DMS53 (cell line): ENCODE measurements around the gene MSMP.

Experiments used
- DNase-seq: peaks from one replicate; lab custom pipeline; 2025; lab: John Stamatoyannopoulos, UW

The MSMP gene

DNA sequence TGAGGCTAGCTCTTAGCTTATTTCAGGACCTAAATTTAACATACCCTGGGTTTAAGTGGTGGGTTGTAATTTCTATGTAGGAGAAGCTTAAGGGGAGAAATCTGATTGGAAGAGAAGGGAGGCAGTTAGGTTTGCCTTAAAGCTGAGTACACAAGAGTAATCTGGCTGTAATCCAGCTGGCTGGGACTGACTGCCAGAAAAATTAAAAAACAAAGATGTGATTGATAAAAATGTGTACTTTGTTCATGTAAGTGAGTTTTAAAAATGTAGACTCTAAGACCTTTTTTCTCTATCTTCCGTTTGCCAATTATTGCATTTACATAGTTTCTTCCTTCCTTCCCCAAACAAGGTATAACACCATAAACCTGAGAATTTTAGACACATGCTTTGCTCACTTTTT is 17.5 kb upstream of the MSMP start:
- DNase-seq: peak; percentile 52

DNA sequence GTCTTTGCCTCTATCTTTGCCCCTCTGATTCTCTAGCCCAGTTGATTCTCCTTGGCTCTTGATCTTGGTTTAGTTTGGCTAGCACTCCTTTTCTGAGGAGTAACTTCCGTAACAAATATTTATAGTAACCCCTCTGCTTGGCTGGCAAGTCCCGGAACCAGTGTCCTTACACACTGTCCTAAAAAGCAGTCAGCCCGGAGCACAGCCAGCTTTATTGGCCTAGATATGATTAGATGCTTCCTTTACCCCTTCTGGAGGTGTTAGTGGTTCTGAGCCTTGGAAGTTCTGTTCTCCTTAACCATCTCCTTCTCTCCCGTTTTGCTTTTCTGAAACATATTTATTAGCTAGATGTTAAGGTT is 17.0 kb upstream of the MSMP start:
- DNase-seq: peak; percentile 12

DNA sequence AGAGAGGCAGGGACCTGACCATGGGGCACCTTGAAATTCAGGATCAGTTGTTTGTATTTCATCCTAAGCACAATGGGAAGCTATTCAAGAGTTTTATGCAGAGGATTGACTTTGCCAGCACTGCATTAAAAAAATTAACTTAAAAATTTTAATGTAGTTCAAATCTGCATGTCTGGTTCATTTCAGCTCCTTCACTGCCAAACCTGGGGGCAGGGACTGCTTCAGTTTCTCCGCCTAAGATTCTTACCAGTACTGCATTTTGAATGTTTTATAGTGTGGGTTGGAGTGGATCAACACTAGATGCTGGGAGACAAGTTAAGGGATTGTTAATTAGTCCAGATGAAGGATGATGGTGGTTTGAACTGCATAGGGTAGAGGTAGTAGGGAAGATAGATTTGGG is 15.7 kb upstream of the MSMP start:
- DNase-seq: no peak

DNA sequence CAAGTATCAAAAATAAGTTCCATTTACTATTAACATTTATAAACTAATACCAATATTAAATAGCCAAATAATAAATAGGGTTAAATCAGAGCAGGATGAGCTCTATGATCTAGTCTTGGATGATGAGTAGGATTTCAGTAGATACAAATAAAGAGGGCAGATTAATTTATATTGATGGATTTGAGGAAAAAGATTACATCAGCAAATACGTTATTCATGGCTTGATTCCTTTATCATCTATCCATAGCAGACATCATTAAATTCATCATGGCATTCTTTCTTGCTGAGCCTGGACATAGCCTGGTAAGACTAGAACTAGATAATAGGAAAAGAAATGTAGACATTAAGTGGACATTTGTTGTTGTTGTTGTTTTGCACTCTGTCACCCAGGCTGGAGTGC is 13.4 kb upstream of the MSMP start:
- DNase-seq: no peak

DNA sequence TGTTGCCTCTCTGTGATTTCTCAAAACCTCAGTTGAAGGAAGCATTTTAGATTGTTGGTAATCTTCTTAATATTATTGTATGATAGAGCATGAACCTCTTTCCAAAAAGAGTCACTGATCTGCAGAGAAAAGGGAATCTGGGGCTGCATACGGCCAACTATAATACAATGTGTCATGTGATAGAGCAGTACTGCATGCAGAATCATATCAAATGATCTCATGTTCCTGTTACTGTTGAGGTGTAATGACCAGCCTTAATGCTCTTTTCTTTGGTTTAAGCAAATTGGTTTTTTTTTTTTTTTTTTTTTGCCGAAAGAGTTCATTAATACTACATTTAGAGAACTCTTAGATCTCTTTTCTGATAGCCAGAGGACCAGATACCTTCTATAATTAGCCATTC is 12.9 kb upstream of the MSMP start:
- DNase-seq: no peak

DNA sequence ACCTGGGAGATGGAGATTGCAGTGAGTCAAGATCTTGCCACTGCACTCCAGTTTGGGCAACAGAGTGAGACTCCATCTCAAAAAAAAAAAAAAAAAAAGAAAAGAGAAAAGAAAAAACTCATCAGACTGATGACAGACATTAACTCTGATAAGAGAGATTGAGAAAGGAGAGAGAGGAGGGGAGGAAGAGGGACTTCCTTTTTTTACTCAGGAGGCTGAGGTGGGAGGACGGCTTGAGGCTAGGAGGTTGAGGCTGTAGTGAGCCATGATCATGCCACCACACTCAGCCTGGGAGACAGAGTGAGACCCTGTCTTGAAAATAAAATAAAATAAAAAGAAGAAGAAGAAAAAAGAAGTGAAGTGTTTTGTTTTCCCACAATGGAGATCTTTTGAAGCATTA is 9.7 kb upstream of the MSMP start:
- no peak for DNase-seq

DNA sequence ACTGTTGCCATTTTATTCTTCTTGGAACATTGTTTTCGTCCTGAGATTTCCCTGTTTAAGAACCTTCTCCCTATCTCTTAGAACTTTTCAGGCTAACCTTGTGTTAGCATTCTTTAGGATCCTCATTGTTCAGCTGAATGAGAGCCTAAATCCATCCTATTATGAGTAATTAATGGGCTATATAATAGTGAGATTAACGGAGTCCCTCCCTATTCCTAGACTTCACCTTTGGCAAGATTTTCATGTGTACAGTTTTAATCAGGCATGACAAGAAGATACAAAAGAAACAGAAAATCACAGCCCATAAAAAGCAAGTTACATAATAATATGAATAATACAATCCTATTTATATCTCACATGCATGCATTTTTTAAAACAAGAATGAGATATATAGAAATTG is 9.1 kb upstream of the MSMP start:
- no peak for DNase-seq

DNA sequence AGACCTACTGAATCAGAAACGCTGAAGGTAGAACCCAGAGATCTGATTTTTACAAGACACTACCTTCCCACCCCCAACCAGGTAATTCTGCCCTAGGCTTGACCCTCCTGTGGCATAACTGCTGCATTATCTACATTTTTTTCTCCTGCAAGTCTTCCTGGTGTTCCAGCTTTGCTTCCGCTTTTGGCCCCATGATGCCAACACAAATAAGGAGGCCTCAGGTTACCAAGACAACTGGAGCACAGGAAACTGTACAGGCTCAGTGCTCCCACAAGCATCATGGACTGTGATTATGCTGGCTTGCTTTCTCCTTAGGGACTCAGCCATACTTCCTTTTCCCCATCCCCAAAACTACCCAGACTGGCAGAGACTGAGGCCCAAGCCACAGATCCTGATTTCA is 6.6 kb upstream of the MSMP start:
- DNase-seq: peak; percentile 90

DNA sequence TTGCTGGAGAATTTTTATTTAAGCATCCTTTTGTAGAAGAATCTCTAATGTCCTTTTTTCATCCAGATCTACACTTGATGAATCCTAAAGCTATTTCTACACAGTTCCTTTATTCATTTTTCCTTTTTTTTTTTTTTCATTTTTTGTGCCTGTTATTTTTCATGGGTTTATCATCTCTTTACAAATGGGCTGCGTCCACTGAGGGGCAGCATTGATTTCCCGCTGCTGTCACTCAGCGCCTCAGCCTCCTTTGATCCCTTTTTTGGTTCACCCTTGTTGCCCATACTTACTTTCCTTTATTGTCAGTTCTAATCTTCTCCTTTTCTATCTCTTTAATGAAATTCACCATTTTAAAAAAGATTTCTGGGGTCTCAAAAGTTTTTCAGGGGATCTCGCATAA is 5.7 kb upstream of the MSMP start:
- no peak for DNase-seq

DNA sequence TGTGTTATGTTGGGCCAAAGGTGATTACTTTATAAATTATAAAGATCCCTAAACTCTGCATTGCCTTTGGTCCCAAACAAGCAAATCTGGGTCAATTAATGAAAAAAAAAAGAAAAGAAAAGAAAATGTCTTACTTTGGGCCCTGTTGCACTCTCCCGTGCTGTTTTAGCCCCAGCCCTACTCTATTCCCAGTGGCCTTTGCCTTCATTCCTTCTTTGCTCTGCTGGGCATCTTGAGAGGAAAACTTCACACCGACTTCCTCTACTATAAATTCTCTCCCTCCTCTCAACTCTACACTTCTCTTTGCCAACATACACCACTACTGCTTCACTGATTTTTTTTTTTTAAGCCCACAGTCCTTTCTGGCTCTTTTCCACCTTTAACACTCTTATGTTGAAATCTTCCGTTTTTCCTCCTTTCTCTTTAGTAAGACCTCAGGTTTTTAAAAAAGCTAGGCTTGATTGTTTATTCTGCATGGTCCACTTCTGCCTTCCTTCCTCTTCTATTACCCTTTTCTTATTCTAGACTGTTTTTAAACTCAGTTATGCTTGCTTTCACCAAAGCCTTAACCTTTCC is 4.5 kb upstream of the MSMP start:
- DNase-seq: no peak

DNA sequence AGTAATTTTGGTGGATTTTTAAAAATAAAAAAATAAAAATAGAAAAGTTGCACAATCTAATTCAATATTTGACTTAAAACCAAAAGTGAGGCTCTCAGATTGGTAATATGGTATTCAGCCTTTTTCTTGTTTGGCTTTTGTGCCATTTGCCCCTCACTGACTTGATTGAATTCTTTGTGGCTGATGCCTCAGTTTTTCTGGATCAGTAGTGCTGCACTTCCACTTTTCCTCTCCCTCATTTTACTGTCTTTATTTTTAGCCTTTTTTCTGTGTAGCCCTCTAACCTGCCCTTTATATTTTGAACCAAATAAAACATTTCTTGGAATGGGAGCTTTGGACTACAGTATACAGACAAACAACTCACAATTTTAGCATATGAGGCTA is 3.8 kb upstream of the MSMP start:
- no peak for DNase-seq

DNA sequence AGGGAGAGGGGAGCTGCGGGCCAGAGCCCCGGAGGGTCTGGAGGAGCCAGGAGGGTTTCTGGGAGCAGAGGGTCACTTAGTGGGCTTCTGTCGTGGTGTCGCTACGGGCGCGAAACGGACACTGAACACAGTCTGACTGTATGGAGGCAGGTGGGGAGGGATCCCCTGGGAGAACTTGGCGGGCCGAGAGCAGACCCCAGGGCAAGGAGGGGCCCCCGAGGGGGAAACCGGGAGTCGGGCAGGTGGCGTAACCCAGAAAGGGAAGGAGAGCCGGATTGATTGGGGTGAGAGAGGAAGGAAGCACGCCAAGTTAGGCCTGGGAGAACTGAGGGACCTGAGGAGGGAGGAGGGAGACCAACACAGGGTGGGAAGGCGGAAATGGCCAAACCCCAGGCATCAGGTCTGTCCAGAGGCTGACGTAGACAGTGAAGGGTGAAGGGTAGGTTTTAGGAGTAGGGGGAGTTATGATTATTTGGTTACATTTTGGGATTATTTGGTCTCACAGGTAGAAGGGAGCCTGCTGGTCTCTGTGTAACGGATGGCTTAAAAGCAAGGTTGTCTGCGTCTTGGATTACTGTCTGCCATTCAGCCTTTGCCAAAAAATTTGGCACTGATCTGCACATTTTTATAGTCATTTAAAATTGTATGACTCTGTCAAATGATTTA is 3.3 kb upstream of the MSMP start:
- peak; percentile 78 for DNase-seq

DNA sequence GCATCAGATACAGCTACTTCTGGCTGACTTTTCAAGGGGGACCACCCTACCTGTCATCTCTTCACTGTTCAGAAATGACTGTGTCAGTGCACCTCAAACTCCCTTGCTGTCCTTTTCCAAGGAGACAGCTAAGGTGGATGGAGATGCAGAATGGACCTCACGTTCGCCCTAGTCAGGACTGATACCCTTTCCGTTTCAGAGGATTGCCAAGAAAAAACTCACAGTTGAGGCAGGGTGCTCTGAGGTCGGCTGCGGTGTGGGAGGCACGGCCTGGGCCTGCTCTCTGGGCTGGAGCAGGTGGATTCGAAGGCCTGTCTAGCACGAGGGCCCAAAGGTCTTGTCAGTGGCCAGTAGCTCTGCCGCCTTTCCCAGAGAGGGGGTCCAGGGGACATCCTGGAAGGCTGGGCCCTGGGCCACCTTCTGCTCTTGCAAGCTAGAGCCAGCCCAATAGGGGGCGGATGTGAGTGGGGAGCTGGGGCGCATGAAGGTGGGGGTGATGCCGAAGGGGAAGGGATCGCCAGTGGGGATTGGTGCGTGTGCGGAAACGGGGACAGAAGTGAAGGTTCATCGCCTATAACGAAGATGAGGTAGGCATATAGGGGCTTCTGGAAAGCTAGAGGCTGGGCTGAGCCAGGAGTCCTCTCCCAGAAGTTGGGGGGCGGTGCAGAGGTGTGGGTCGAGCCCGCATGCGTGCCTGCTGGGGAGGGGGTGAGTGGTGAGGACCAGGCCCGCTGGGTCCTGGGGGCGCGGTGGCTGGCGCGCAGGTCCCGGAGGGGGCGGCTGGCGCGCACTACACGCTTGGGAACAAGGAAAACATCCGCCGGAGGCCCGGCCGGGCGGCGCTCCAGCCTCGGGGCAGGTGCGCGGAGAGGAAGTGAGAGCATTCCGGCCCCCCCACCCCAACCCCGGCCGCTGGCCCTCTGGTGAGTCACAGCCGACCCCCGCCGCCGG is 2.5 kb upstream of the MSMP start:
- DNase-seq: peak; percentile 85

DNA sequence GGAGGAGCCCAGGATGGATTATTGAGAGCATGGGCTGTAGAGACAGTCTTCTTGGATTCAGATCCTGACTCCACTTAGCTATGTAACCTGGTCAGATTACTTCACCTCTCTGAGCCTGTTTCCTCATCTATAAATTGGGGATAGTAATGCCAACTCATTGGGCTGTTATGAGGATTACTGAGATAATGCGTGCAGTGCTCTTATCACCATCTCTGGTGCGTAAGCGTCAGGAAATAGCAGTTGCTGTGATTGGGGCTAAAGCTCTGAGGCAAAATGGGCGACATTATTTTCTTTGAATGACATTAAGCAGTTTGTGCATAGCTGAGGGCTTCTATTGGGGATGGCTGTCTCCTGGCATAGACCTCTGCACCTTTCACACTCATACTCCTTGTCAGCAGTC is 995 bp upstream of the MSMP start:
- no peak for DNase-seq

DNA sequence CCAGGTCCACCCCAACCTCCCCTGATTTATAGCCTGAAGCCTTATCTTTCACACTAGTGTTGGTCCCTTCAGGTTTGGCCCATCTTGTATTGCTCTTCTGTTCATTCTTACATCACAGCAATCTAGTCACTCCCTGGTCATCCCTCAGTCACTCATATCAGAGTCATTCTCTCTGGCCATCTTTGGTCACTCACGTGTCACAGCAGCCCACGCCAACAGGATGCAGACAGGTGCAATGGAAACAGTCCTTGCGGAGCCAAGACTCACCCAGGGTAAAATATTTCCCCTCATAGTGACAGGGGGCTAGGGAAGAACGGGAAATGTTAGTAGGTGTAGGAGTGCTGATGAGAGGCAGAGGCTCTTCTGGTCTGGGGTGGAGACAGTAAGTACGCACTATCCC is 610 bp downstream of the MSMP start:
- no peak for DNase-seq

DNA sequence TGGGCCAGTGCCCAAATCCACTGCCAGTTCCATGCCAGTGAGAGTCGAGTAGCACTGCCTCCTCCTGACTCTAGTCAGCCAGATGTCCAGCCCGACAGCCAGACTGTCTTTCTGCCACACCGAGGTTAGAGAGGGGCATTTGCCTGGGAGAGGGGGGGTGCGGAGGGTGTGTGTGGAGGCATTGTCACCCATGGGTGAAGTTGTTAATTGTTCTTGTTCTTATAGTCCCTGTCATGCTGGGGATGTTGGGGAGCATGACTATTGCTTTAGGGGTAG is 3.9 kb downstream of the MSMP start:
- DNase-seq: no peak

DNA sequence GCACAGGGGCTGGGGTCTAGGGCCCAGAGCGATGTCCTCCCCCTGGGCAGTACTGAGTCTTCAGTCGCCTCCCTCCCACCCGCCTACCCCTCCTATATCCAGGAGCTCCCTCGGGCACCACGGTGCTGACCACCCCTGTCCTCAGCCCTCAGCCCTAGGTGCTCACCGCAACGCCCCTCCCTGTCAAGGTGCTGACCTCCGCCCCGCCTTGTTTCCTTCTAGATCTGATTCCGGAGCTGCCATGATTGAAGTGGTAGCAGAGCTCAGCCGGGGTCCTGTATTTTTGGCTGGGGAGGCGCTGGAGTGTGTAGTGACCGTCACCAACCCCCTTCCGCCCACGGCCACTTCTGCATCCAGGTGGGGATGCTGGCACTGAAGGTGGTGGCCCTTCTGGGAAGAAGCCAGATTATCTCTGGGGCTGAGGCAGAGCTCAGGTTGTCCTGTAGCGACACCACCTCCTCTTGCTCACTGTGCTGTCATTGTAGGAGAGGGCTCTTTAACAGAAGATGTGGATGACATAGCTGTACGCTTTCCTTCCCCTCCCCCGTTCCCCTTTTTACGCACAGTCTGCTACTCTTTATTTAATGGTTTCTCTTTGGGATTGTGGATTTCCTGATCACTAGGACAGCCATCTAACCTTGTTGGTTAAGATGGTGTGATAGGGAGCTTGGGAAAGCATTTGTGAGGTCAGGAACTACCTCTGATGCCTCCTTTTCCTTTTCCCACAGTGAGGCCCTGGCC is 4.4 kb downstream of the MSMP start:
- DNase-seq: peak; percentile 53

DNA sequence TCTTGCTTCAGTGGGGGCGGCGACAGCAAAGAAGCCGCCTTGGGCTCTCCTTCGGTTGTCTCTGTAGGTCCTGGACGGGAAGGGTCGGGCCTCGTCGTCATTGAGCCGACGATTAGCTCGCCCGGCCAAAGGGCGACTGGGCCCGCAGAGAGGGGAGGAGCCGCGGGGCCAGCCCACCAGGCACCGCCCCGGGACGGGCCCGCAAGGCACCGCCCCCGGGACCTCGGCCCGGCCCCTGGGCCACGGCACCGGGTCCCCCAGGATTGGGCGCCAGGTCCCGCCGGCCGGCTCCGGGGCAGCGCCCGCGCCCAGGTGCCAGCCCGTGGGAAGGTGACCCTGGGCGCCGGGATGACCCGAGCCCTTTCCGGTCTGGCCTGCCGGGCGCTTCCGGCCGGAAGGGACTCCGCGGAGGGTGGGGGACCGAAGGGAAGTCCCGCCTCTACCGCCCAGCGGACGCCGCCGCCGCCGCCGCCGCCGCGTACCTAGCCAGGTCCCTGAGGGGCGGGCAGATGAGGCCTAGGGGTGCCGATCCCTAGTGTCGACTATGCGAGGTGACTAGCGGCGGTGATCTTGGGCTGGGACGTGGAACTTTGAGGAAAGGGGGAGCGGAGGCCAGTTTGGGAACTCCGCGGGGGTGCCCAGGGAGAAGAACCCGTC is 5.1 kb downstream of the MSMP start, which contains the start of the genes GBA2 and RGP1:
TSS of gene GBA2 (minus strand) at position 371 of the 657 bp plus-strand sequence. CDS start 524 bp downstream, outside the sequence.
TSS of gene RGP1 (plus strand) at position 430 of the 657 bp plus-strand sequence. CDS start 469 bp downstream, outside the sequence.
- peak; percentile 88 for DNase-seq

DNA sequence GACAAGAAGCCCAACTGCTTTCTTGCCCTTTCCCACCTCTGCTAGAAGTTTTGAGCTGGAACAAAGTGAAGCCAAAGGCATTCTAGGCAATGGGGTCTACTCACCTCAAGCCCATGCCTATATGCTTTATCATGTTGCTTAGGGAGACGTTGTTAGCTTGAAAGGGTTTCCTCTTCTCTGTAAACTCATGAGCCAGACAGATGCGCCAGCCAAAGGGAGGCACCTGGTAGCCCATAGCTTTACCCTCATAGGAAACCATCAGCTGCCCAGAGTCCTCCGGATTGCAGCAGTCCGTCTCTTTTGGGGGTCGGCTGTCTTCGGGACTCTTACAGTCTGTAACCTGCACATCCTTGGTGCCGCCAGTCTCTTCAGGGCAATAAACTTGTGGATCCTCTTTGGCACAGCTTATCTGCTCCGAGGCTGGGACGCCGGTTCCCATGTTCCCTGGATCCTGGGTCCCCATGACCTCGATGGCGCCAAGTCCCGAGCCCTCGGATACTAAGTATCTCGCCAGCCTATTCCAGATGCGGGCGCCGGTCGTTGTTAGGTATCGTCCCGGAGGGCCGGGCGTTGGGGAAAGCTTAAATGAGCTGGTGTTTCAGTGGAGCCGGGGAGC is 5.7 kb downstream of the MSMP start:
- peak; percentile 33 for DNase-seq

DNA sequence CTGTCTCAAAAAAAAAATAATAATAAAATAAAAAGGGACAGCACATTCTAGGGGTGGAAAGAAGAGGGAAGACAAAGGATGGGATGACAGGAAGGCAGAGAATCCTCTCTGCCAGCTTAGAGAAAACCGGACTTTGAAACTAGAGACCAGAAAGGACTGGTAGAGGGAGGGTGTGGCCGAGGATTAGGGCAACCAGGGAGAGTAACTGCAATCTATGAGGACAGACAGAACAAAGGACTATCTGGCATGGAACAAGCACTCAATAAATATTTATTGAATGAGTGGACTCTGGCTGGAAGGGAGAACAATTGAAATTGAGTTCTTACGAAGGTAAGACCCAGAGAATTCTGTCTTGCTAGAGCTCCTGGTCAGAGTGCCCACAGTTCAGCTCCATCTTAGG is 7.5 kb downstream of the MSMP start:
- peak; percentile 49 for DNase-seq

DNA sequence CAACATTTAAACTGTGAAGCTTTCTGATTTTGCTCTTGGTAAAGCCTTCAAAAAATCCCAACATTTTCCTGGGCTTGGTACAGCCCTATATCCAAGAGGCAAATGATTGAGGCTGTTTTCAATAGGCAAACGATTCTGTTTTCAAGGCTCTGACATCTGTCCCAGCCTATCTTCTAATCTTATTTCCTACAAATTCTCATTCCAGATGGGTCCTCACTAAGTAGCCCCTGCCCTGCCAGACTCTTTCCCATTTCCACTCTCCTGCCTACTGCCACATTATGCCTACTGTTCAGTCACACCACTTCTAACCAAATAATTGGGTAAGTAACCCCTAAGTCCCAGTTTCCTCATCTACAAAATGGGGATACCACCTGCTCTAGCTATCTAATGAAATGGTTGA is 8.5 kb downstream of the MSMP start:
- no peak for DNase-seq
